ENCODE results near the gene B3GNT4.
"Not testable (repeated sequence)": the region's sequence is repeated elsewhere in the genome, so short reads cannot be mapped to it uniquely, and the experiment has no call there.

The B3GNT4 gene

GRCh38 chr12:122189626-122190475, 13.7 kb upstream of the B3GNT4 start:
- no peak for DNase-seq

GRCh38 chr12:122190842-122191668, 12.5 kb upstream of the B3GNT4 start:
- DNase-seq = peak; percentile 47

GRCh38 chr12:122192441-122192840, 11.1 kb upstream of the B3GNT4 start:
- no peak for DNase-seq

GRCh38 chr12:122194804-122195203, 8.7 kb upstream of the B3GNT4 start:
- DNase-seq = no peak

- DNase-seq = no peak
Measured at GRCh38 chr12:122195405-122195804, 8.1 kb upstream of the B3GNT4 start.

GRCh38 chr12:122197612-122197966, 5.9 kb upstream of the B3GNT4 start:
- no peak for DNase-seq

GRCh38 chr12:122199484-122200355, 3.8 kb upstream of the B3GNT4 start:
- no peak for DNase-seq

- no peak for DNase-seq
Measured at GRCh38 chr12:122200541-122201175, 2.9 kb upstream of the B3GNT4 start.

GRCh38 chr12:122201381-122201780, 2.1 kb upstream of the B3GNT4 start:
- DNase-seq = no peak

- no peak for DNase-seq
Measured at GRCh38 chr12:122202017-122202416, 1.5 kb upstream of the B3GNT4 start.

GRCh38 chr12:122202811-122203210, 698 bp upstream of the B3GNT4 start:
- DNase-seq = not testable (repeated sequence)

GRCh38 chr12:122204167-122205052, 901 bp downstream of the B3GNT4 start:
- DNase-seq = no peak

- DNase-seq = no peak
Measured at GRCh38 chr12:122205053-122205925, 1.8 kb downstream of the B3GNT4 start.

- no peak for DNase-seq
Measured at GRCh38 chr12:122206111-122206881, 2.8 kb downstream of the B3GNT4 start.

- no peak for DNase-seq
Measured at GRCh38 chr12:122206976-122207375, 3.5 kb downstream of the B3GNT4 start.

- DNase-seq = no peak
Measured at GRCh38 chr12:122207391-122207790, 3.9 kb downstream of the B3GNT4 start.

- no peak for DNase-seq
Measured at GRCh38 chr12:122208073-122208820, 4.7 kb downstream of the B3GNT4 start.

- DNase-seq = no peak
Measured at GRCh38 chr12:122215771-122216170, 12.3 kb downstream of the B3GNT4 start.

- no peak for DNase-seq
Measured at GRCh38 chr12:122216445-122216844, 12.9 kb downstream of the B3GNT4 start.

All from NCI-H1694 (cell line).